Loucy (cell line): ENCODE measurements around the gene ADCY7.

ENCODE experiments used
- CTCF ChIP-seq: fragments of 200-600 bp; sonication (generic); conservative IDR thresholded peaks from 2 replicates; pipeline ENCODE4 v1.5.1; 2014; ENCODE audit warnings: mild to moderate bottlenecking, antibody characterized with exemption, low read length
- EZH2phosphoT487 ChIP-seq: fragments of 200-600 bp; IDR thresholded peaks from 2 replicates; pipeline ENCODE4 v1.6.1; 2018; ENCODE audit warnings: antibody characterized with exemption, mild to moderate bottlenecking, moderate library complexity, borderline replicate concordance

GRCh38 chr16:50336884-50337283 is 70.5 kb downstream of the ADCY7 start:
- TF ChIP-seq CTCF (no peak), EZH2phosphoT487 (no peak)
